SH-SY5Y (cell line): ENCODE results near the gene MEGF6.

ENCODE experiments used
- GATA2 ChIP-seq: IDR thresholded peaks from 2 replicates; pipeline ENCODE4 v1.6.1; 2011; ENCODE audit warnings: mild to moderate bottlenecking, low read depth, low read length
- GATA3 ChIP-seq: IDR thresholded peaks from 2 replicates; pipeline ENCODE4 v1.6.1; 2011; ENCODE audit warnings: low read depth, mild to moderate bottlenecking, low read length, moderate library complexity

MEGF6 gene

DNA sequence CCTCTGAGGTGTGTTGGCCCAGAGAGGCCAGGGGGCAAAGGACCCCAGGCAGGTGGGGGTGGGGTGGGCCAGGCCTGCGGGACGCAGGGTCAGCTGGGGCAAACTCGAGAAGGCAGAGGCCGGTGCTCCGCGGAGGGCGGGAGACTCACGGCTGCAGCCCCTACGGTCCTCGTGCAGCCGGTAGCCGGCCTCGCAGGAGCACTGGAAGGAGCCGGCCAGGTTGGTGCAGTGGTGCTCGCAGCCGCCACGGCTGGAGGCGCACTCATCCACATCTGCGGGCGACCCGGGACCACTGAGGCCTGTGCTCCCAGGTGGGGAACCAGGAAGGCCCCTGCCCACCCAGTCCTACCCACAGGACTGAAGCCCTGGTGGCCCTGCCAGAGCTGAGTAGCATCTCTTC is 101.6 kb downstream of the MEGF6 start:
- TF ChIP-seq GATA2 (no peak), GATA3 (no peak)

DNA sequence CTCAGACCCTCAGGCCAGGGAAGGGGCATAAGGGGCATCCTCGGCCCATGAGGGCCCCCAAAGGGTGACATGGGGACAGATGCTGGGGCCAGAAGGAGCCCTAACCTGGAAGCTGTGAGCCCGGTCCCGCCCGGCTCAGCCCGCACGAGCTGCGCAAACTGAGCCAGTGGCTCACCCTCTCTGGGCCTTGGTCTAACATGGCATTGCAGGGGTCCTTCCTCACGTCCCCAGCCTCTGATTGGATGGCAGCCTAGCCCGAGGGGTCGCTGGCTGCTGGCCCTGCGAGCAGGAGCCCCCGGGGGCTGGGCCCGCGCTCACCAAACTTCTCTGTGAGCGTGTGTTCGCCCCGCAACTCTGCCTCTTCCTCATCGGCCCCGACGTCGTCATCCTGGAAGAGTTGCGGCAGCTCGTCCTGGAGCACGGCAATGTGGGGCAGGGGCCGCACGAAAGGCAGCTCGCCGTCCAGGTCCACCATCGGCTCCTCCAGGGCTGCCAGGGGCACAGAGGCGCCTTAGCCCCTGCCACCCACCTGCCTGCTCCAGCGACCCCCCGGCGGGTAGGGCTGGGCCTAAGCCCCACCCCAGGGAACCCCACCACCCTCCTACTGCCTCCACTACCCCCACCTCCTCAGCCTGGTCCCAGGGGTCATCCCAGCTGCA is 102.4 kb downstream of the MEGF6 start:
- TF ChIP-seq GATA2 (no peak), GATA3 (no peak)

DNA sequence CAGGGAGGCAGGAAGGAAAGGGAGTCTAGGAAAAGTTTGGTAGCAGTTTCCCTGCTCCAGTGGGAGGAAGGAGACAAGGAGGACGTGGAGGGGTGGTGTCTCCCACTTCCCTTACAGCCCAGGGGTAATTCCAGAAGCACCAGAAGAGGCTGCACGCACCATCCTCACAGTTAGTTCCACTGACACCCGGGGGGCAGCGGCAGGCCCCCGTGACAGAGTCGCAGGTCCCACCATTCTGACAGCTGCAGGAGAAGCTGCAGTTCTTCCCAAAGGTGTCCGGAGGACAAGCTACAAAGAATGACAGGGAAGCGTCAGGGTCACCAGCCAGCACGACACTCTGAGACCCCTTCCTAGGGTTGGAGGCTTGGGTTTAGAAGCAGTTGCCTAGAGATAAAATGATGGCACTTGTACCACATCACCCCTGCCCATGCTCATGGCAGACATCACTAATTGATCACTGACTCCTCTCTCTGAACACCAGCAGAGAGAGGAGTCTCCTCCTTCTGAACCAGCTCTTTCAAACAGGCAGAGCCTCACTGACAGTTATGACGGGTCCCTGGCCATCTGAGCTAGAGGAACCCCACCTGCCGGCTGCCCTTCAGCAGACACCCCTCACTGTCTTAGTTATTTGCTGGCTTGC is 103.6 kb downstream of the MEGF6 start:
- TF ChIP-seq GATA3 (no peak), GATA2 (no peak)

DNA sequence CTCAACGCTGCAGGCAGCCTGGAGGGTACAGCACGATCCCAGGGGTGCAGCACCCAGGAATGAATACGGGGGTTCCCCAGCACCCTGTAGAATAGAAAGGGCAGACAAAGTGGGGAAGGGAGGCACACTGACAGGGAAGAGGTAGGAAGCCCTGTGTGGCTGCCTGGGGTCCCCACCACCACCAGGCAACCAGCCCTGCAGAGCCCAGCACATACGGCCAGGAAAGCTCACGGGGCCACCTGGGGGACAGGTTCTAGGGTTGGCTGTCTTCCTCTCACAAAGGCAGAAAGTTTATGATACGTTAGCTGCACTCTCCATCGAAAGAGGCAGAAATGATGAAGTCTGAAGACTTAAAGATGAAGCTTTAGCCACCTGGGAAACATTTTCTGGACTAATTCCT is 104.4 kb downstream of the MEGF6 start:
- TF ChIP-seq GATA2 (no peak), GATA3 (no peak)

DNA sequence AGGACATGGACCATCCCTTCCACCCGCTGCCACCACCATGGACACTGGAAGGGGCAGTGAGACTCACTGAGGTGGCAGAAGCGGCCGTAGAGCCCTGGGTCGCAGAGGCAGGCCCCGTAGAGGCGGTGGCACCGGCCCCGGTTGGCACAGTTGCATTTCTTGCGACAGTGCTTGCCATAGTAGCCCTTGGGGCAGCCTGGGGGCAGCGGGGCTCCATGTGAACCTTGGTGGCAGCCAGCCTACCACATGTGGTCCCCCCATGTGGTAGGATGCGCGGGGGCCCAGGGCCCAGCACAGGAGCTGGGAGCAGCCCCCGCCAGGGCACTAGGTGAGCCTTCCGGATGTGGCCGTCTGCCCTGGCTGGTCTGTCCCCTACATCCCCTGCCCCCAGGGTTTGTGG is 105.3 kb downstream of the MEGF6 start:
- TF ChIP-seq GATA3 (no peak), GATA2 (no peak)

DNA sequence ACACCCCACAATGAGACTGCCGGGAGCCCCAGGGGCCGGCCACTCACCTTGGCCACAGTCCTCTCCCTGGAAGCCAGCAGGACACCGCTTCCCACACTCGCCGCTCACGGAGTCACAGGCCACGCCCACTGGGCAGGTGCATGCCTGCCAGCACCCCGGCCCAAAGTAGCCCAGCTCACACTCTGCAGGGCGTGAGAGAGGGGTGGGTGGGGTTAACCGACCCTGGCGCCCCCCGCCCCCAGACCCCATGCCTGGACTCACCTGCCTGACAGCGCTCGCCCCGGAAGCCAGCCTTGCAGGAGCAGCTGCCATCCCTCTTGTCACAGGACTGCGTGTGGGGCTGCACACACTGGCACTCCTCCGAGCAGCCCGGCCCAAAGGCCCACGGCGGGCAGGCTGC is 106.1 kb downstream of the MEGF6 start:
- TF ChIP-seq GATA2 (no peak), GATA3 (no peak)

DNA sequence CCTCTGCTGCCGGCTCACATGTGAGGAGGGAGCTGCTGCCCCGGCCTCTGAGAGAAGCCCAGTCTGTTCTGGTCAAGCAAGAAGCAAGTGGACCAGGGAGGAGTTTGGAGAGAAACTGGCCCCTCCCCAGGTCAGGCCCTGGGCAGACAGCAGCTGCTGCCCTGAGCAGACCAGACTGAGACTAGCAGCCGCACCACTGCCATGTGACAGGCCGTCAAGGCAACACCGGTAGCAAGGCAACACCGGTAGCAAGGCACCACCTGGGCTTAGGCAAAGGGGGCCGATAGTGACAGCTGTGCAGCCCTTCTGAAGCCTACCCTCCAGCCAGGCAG is 106.5 kb downstream of the MEGF6 start:
- TF ChIP-seq GATA3, result no peak
- TF ChIP-seq GATA2, result no peak

DNA sequence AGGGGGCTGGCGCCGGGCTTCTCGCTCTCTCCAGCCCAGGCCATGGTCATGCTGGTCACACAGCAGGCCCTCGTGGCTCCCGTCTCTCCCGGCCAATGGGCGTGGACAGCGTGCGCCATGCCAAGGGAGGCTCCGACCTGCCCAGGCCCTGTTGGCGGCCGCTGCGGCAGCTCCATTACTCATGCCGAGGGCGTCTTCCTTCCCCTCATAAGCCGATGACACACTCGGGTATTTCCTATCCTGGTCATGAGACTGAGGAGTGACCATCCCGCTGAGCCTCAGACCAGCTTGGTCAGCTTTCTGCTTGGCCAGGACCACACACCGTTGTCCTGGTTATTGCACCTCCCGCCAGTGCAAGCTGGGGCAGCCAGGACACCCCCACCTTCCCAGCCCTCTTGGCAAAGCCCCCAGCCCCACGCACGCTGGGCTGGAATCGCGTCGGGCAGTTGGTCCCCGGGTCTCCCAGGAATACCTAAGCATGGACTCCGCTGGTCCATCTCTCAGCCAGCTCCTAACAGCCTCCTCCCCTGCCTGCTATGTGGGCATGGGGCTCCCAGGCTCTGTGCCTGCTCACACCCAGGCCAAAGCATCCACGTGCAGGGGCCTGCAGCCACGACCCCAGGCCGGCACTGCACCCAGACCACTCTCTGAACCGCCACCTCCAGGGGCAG is 107.0 kb downstream of the MEGF6 start:
- TF ChIP-seq GATA2 (no peak), GATA3 (no peak)

DNA sequence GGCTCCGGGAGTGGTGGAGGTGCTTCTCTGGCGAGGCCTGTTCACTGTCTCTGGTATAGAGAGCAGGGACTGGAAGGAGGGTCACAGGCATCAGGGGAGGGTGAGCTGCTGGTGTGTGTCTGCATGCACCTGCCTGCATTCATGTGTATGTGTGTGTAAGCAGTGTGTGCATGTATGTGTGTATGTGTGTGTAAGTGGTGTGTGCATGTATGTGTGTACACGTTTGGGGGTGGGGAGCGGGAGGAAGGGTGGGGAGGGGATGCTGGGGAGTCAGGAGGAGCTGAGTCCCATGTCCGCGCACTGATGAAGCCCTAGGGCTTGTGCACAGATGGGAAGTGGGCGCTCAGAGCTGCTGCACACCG is 107.8 kb downstream of the MEGF6 start:
- TF ChIP-seq GATA3, result no peak
- TF ChIP-seq GATA2, result no peak

DNA sequence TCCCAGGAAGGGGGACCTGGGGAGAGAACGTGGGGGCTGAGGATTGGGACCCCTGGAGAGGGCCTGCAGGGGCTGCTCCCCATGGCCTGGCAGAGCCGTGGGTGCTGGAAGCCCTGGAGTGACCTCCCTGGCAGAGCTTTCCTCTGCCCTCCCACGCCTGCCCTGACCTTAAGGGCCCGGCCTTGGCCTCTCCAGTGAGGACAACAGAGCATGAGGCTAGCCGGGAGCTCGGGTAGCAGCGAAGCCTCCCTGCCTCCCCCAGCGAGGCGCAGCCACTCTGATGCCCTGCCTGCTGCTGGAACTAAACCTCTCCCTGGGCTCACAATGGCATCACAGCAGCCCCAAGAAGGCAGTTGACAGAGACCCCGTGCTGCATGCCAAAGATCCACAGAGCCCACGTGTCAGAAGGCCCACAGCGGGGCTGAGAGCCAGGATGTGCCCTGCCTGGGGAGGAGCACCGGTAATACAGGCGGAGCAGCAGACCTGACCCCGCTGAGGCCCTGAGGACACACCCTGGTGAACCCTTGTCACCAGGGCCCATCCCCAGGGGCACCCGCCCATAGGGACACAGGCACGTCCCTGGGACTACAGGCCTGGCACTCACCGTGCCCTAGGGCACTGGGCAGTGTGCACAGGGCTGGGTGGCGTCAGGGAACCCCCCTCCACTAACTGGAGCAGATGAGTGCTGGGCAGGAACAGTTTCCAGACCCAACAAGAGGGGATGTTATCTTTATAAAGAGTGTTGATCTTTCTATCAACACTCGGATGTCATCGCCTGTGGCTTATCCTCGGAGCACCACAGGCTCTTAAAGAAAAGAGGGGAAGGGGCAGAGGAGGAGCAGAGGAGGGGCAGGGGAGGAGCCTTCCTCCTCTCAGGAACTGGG is 108.4 kb downstream of the MEGF6 start:
- TF ChIP-seq GATA3 (no peak), GATA2 (peak; percentile 69)

DNA sequence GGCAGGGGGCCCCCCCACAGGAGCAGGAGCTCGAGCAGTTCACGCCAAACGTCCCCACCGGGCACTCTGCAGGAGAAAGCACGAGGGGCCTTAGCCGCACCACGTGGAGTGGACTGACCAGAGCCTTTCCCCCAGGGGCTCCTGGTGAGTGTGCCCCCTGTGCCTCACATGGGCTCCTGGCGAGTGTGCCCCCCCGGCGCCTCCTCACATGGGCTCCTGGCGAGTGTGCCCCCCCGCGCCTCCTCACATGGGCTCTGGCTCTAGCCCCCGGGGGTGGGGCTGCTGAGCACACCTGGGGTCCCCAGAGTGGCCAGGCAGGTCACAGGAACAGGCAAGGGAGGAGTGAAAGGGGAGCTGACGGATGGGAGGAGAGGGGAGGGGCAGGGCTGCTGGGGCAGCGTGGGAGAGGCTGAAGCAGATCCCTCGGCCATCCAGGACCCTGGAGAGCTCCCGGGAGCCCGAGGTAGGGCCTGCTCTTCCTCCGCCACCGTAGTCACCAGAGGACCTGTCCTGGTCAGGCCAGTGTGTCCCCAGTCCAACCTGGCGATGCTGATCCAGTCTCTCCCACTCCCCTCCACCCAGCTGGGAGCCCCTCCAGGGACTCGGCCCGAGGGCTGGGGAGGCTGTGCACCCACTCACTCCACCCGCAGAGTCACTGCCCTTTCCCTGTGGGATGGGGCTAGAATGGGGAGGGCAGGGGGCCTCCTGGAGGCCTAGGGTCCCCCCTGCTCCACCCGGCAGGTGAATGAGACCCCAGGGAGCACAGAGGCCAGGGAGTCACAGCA is 109.3 kb downstream of the MEGF6 start:
- TF ChIP-seq GATA3, result no peak
- TF ChIP-seq GATA2, result no peak

DNA sequence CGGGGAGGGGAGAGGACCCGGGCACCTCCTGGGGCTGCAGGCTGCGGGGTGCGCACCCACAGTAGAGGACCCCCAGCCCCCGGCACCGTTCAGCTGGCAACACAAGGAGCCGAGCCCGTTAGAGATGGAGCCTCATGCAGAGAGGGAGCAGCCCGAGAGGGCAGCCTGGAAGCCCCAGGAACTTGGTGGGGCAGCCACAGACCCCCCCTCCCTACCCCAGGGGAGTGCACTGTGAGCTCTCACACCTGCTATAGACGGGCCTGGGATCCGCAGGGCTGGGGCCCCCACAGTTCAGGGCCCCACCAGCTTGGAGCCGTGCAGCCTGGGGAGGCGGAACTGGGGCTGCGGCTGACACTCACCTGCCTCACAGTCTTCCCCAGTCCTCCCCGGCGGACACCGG is 109.9 kb downstream of the MEGF6 start:
- no peak for TF ChIP-seq GATA3
- no peak for TF ChIP-seq GATA2

DNA sequence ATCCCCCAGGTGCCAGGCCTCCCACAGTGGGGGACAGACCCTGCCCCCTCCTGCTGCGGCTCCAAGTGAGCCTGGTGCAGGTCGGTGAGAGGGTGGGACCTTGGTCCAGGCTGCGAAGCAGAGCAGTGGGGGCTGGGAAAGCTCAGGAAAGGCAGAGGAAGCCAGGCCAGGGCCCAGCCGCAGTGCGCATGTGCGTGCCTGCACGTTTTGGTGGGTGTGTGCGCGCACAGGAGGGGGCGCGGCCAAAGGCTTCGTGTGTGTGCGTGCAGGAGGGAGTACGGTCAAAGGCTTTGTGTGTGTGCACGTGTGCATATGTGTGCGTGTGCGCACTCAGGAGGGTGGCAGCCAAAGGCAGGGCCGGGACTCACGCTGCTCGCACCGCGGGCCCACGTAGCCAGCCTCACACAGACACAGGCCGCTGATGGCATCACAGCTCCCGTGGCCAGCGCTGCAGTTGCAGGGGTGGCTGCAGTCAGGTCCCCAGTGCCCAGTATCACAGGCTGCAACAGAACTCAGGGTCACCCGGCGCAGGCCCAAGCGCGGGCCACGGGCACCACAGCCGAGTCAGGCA is 111.0 kb downstream of the MEGF6 start:
- TF ChIP-seq GATA2 (no peak), GATA3 (no peak)
